WERI-Rb-1 (cell line): ENCODE data around the gene PTRH1.

Experiments
- DNase-seq: peaks from one replicate; pipeline ENCODE4 v3.0.0-alpha.2; 2020
- H3K27ac ChIP-seq: fragments of 250-450 bp; sonication (Bioruptor Pico); 2 replicates; pipeline ENCODE4 v1.5.1; 2020; ENCODE audit warnings: mild to moderate bottlenecking, moderate library complexity
- H3K27me3 ChIP-seq: fragments of 250-450 bp; sonication (Bioruptor Pico); 2 replicates; pipeline ENCODE4 v1.5.1; 2021; ENCODE audit warnings: mild to moderate bottlenecking, low read depth, moderate library complexity; ENCODE audit not compliant: insufficient read depth, severe bottlenecking
- H3K36me3 ChIP-seq: fragments of 250-450 bp; sonication (Bioruptor Pico); 2 replicates; pipeline ENCODE4 v1.5.1; 2020; ENCODE audit warnings: mild to moderate bottlenecking, moderate library complexity
- H3K4me3 ChIP-seq: 2 replicates; pipeline ENCODE4 v1.5.1; 2011; ENCODE audit warnings: low read depth, mild to moderate bottlenecking, control low read depth, low read length
- H3K9me3 ChIP-seq: fragments of 250-450 bp; sonication (Bioruptor Pico); 2 replicates; pipeline ENCODE4 v1.5.1; 2021; ENCODE audit warnings: mild to moderate bottlenecking, moderate library complexity; ENCODE audit not compliant: severe bottlenecking
- CTCF ChIP-seq: IDR thresholded peaks from 2 replicates; pipeline ENCODE4 v1.5.1; 2011; ENCODE audit warnings: low read depth, mild to moderate bottlenecking, control low read depth, inconsistent platforms, low read length

The PTRH1 gene

GRCh38 chr9:127712867-127713266 lies 2.6 kb downstream of the PTRH1 start:
- no peaks in the 10 kb centered on the region for H3K36me3 ChIP-seq
- H3K4me3 ChIP-seq, result no peak overlapping the region
- no peak for TF ChIP-seq CTCF
- H3K27me3 ChIP-seq, result no peaks in the 10 kb centered on the region
- H3K27ac ChIP-seq, result no peak overlapping the region
- peaks cover 4% of the 10 kb centered on the region for H3K9me3 ChIP-seq
- DNase-seq, result no peak

GRCh38 chr9:127712371-127712770 lies 3.1 kb downstream of the PTRH1 start:
- no peak for DNase-seq
- Histone ChIP-seq H3K27ac (no peak overlapping the region), H3K4me3 (no peak overlapping the region), H3K36me3 (no peaks in the 10 kb centered on the region), H3K9me3 (peaks cover 4% of the 10 kb centered on the region), H3K27me3 (no peaks in the 10 kb centered on the region)
- no peak for TF ChIP-seq CTCF

DNA sequence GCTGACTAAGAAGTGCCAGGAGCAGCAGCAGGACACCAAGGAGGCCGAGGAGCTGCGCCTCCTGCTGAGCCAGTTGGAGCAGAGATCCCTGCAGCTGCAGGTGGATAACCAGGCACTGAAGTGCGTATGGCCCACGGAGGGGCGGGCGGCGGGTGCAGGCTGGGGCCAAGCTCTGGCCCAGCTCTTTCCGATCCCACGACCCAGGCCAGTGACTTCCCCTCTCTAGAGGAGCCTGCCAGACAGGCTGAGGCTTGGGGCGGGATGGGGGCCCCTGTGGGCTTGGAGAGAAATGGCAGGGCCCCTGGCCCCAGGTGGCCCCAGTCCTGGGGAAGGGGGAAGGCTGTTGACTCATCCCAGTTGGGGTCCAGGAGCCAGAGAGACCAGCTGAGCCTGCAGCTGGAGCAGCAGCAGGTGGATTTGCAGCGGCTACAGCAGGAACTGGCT lies 3.6 kb downstream of the PTRH1 start:
- Histone ChIP-seq H3K27ac (no peak overlapping the region), H3K4me3 (no peak overlapping the region), H3K9me3 (peaks cover 4% of the 10 kb centered on the region), H3K36me3 (no peaks in the 10 kb centered on the region), H3K27me3 (no peaks in the 10 kb centered on the region)
- peak; percentile 53 for TF ChIP-seq CTCF
- peak; percentile 67 for DNase-seq

DNA sequence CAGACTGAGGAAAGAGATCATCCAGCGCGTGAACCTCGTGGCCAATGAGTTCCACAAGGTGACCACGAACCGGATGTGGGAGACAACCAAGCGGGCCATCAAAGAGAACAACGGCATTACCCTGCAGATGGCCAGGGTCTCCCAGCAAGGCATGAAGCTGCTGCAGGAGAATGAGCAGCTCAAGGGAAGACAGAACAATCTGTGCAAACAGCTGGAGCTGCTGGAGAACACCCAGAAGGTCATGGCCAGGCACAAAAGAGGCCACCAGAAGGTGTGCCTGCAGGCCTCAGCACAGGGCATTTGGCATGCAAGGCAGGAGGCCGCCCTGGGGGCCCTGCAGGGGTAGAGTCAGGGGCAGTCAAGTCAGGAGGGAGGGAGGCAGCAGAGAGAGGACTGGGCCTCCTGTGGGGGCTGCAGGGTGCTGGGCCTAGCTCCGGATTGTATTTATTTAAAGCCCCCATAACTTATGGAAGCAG lies 4.2 kb downstream of the PTRH1 start:
- no peak for DNase-seq

DNA sequence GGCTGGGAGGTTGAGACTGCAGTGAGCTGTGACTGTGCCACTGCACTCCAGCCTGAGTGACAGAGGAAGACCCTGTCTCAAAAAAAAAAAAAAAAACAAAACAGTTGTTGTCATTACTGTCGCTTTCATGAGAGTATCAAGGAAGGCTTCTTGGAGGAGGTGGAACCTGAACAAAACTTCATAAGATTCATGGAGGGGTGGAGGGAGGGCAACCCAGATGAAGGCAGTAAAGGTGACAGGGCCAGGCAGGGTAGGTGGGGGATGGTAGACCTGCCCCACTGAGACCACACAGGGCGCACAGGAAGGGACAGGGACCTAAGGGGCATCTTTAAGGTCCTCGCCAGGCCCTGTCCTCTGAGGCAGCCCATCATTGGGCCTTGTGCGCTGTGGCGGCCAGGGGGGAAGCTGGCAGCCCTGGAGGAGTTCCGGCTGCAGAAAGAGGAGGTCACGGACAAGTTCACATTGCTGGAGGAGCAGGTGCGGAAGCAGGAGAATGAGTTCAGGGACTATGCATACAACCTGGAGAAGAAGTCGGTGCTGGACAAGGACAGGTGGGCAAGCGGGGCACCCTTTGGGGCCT lies 5.2 kb downstream of the PTRH1 start:
- TF ChIP-seq CTCF, result no peak
- peaks cover 4% of the 10 kb centered on the region for H3K9me3 ChIP-seq
- H3K36me3 ChIP-seq, result no peaks in the 10 kb centered on the region
- no peak overlapping the region for H3K4me3 ChIP-seq
- DNase-seq, result no peak
- no peaks in the 10 kb centered on the region for H3K27me3 ChIP-seq
- H3K27ac ChIP-seq, result no peak overlapping the region

More for the DNA sequence above, 4.2 kb downstream of the PTRH1 start:
- Histone ChIP-seq H3K27me3 (no peaks in the 10 kb centered on the region), H3K36me3 (no peaks in the 10 kb centered on the region), H3K27ac (no peak overlapping the region), H3K9me3 (peaks cover 4% of the 10 kb centered on the region), H3K4me3 (no peak overlapping the region)
- TF ChIP-seq CTCF, result no peak
